ENCODE results near the gene ZBTB5.

Gene ZBTB5

DNA sequence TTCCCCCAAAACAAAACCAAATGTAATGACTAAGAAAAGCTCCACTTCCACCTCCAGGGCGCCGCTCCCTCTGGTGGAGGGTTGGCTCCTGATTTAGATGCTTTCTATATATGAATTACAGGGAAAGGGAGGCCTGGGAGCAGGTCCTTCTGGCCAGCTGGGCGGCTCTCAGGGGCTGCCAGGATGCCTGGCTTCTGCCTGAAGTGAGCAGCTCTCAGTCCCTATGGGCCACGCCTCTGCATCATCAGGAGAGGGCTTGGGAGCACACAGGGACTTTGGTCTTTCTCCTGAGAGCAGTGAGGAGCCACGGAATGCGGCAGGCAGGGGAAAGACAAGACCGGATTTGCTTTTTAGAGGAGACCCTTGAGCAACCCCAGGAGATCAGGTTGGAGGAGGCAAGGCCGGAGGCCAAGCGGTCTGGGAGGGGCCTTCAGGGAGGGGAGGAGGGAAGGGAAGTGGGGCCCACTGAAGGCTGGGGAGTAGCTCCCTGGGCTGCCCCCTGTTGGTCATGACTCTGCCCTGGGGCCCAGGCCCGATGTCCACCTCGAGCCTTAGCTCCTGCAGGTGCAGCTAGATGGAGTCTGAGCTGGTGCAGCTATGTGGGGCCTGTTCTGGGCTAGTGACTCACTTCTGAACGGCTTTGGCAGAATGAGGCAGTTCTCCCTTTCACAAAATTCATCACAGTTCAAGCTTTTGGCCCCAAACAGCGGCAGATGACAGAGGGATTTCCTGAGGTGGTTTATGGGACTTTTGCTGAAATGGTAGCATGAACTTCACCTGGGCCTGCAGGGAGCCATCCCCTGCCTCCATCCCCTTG is 54.1 kb downstream of the ZBTB5 start:
- no peak for DNase-seq (ENCODE audit: extremely low read depth, low read depth)
- no peak overlapping the region for H3K4me3 ChIP-seq (replicated peaks; ENCODE audit: low read depth, low read length)
- TF ChIP-seq, protein P1, sequence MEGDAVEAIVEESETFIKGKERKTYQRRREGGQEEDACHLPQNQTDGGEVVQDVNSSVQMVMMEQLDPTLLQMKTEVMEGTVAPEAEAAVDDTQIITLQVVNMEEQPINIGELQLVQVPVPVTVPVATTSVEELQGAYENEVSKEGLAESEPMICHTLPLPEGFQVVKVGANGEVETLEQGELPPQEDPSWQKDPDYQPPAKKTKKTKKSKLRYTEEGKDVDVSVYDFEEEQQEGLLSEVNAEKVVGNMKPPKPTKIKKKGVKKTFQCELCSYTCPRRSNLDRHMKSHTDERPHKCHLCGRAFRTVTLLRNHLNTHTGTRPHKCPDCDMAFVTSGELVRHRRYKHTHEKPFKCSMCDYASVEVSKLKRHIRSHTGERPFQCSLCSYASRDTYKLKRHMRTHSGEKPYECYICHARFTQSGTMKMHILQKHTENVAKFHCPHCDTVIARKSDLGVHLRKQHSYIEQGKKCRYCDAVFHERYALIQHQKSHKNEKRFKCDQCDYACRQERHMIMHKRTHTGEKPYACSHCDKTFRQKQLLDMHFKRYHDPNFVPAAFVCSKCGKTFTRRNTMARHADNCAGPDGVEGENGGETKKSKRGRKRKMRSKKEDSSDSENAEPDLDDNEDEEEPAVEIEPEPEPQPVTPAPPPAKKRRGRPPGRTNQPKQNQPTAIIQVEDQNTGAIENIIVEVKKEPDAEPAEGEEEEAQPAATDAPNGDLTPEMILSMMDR (IDR thresholded peaks at IDR 0.05; ENCODE audit: low read depth, low read length, missing control alignments), result peak; percentile 42

DNA sequence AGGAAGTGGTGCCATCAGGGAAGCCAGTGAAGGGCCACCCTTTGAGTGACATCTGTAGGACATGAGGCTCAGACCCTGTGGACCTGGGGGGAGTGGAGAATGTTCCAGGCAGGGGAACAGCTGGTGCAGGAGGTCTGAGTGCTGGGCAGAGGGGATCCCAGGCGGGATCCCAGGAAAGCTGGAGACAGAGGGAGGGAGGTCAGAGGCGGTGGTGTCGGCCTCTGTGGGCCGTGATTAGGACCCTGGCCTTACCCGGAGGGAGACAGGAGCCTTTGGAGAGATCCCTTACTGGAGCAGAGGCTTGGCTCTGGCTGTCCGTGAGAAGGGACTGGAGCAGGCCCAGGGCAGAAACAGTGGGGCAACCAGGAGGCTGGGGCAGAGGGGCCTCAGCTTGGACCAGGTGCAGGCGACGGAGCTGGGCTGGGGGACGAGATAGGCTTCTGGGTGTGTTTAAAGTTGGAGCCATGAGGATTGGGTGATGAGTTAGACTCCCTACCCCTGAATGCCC is 54.8 kb downstream of the ZBTB5 start:
- DNase-seq (ENCODE audit: extremely low read depth, low read depth), result no peak
- no peak overlapping the region for H3K4me3 ChIP-seq (replicated peaks; ENCODE audit: low read depth, low read length)
- TF ChIP-seq, protein P1 (IDR thresholded peaks at IDR 0.05; ENCODE audit: low read depth, low read length, missing control alignments), result no peak

DNA sequence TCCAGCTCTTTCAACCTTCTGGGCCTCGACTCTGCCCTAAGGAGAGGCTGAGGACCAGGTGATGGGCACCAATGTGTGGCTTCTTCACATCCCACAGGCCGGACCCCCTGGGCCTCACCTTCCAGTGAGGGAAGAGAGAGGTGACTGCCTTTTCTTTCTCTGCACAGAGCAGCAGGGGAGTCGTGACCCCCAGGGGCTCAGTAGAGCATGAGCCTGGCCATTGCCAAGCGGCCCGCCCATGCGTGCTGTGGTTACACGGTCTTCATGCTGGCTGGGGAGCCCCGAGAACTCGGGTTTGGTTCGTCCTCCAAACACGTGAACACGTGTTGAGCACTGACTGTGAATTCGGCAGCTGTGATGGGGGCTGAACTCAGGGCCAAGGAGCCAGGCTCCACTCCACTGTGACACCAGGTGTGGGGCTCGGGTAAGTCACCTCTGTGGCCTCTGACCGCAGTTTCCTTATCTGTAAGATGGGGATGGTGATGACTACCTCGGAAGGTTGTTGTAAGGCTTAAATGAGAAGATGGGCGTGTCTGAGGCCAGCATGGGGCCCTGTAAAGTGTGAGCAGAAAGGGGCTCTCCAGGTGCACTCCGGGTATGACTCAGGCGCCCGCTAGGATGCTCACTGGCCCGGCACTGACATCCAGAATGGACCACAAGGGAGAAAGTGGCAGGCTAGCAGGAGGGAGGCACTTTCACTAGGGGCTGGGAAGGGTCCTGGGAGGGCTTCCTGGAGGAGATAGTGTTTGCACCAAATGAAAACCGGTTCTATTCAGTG is 56.1 kb downstream of the ZBTB5 start:
- no peak overlapping the region for H3K4me3 ChIP-seq (replicated peaks; ENCODE audit: low read depth, low read length)
- no peak for DNase-seq (ENCODE audit: extremely low read depth, low read depth)
- TF ChIP-seq, protein P1 (IDR thresholded peaks at IDR 0.05; ENCODE audit: low read depth, low read length, missing control alignments), result no peak

DNA sequence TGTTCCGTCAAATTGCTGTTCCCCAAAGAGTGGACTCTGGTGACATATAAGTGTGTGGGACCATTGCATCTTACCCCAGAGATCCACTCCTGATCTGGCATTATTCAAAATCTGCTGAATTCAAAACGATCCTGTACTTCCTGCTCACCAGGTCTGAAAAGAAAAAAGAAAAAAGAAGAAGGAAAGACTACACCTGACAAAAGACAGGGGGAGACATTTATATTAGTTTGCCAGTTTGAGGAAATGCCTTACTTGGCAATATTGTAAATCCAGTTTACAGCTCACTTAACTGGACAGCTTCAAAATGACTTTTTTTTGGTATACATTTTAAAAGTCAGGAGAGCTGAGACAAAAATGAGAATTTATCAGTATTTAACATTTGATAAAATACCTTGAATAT is 57.8 kb downstream of the ZBTB5 start:
- no peak for DNase-seq (ENCODE audit: extremely low read depth, low read depth)
- H3K4me3 ChIP-seq (replicated peaks; ENCODE audit: low read depth, low read length), result no peak overlapping the region
- TF ChIP-seq, protein P1 (IDR thresholded peaks at IDR 0.05; ENCODE audit: low read depth, low read length, missing control alignments), result peak; percentile 30

DNA sequence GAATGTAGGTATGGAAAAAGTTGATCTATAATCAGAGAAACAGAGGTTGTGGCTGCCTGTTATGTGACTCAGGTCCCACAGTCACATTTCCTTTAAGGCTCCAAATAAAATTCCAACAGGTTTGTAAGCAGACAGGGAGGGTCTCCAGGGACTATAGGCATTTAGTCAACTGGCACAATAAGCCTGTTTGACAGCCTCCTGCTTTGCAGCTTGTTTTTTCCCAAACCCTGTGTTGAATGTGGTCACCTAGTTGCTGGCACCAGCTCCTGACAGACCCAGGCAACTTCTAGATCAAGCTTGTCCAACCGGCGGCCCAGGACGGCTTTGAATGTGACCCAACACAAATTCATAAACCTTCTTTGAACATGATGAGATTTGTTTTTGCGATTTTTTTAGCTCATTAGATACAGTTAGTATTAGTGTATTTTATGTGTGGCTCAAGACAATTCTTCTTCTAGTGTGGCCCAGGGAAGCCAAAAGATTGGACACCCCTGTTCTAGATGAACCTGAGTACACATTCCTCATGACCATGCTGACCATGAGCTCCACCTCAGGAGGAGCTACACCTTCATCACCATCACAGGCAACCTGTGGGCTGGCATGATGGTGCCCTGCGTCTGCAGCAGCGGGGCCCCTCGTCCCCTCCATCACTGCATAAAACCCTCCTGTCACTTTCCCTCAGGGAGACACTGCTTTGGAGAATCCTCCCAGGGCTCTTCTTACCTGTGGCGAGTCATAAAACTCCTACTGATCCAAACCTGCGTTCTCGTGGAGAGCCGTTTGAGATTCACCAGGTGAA is 58.4 kb downstream of the ZBTB5 start:
- no peak for DNase-seq (ENCODE audit: extremely low read depth, low read depth)
- no peak overlapping the region for H3K4me3 ChIP-seq (replicated peaks; ENCODE audit: low read depth, low read length)
- TF ChIP-seq, protein P1 (IDR thresholded peaks at IDR 0.05; ENCODE audit: low read depth, low read length, missing control alignments), result no peak

DNA sequence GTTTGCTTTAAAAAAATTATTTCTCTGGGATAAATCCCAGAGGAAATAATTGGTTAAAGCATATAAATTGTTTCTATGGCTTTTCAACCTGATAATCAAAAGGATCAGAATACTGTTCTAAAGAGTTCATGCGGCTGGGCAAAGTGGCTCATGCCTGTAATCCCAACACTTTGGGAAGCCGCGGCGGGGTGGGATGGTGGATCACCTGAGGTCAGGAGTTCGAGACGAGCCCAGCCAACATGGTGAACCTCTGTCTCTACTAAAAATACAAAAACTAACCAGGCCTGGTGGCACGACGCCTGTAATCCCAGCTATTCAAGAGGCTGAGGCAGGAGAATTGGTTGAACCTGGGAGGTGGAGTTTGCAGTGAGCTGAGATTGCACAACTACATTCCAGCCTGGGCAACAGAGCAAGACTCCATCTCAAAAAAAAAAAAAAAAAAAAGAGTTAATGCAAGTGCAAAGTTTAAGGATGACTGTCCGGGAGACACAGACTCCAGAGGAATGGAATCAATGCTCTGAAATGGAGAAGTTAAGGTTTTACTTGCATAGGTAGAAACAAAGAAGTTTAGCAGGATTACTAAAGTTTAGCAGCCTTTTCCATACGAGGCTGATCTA is 59.4 kb downstream of the ZBTB5 start:
- H3K4me3 ChIP-seq (replicated peaks; ENCODE audit: low read depth, low read length), result no peak overlapping the region
- DNase-seq (ENCODE audit: extremely low read depth, low read depth), result no peak
- TF ChIP-seq, protein P1 (IDR thresholded peaks at IDR 0.05; ENCODE audit: low read depth, low read length, missing control alignments), result no peak
